ENCODE measurements around the gene PPARG. TPM values are rescaled to one million over a fixed set of nuclear protein-coding genes. Genes with fewer than 3 reads are reported as not detected.

PPARG gene
- polyA plus RNA-seq, 1 donor (not counting 4 experiments of a cell fraction or from before 2014, with no cell fraction given) = 3.1 TPM

DNA sequence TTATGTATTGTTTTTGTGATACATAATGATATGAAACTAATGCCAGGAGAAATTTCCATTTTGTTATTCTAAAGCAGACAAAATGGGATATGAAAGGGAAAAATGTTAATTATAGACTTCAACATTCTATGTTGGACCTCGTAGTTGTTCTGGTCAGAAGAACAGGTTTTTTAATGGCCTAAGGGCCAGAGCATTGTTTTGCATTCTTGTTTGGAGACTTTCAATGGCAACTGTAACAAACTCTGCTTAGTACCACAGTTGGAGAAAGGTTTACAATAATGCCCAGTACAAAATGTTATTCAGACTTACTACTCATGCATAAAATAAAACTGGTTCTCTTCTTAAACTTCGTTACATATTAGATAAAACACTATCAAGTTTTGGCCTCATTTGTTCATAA is 12.2 kb downstream of the PPARG start:
- no peaks in the 10 kb centered on the region for H3K79me2 ChIP-seq (ENCODE audit: control insufficient read depth, insufficient read depth, low read length)
- no peaks in the 10 kb centered on the region for H3K36me3 ChIP-seq (ENCODE audit: control insufficient read depth in 2 of 2, extremely low read depth in 1 of 2, insufficient read depth in 2 of 2, low read length in 2 of 2)
- H4K20me1 ChIP-seq (ENCODE audit: control insufficient read depth, extremely low read depth, insufficient read depth, low read length) = no peaks in the 10 kb centered on the region
- FAIRE-seq = no peak
- no peak for DNase-seq (ENCODE audit: low read depth, low spot score)
- no peaks in the 10 kb centered on the region for H3K9me3 ChIP-seq (ENCODE audit: control insufficient read depth, low read depth, low read length)
- dilution Hi-C loops (cut with MboI; ENCODE audit: extremely low pct_ligation_motif_present, low sequenced_read_pairs) = no loop called here
- H3K27ac ChIP-seq (ENCODE audit: control insufficient read depth, insufficient read depth, low read length) = no peak overlapping the region
- H3K4me2 ChIP-seq (ENCODE audit: control insufficient read depth, extremely low read depth, insufficient read depth, low read depth, low read length) = no peak overlapping the region
- no peak overlapping the region for H3K9ac ChIP-seq (ENCODE audit: control insufficient read depth, extremely low read depth, insufficient read depth, low read length)
- H2AFZ ChIP-seq (ENCODE audit: control insufficient read depth, low read length) = no peak overlapping the region
- H3K4me1 ChIP-seq (ENCODE audit: control insufficient read depth, extremely low read depth, insufficient read depth, low read length) = no peaks in the 10 kb centered on the region
- no peaks in the 10 kb centered on the region for H3K9me1 ChIP-seq (ENCODE audit: control insufficient read depth, extremely low read depth, insufficient read depth, low read length)
- H3K27me3 ChIP-seq (ENCODE audit: control insufficient read depth, extremely low read depth, insufficient read depth, low read length) = no peaks in the 10 kb centered on the region
- no peak for TF ChIP-seq EZH2 (IDR thresholded peaks at IDR 0.05; ENCODE audit: low read length)
- TF ChIP-seq CTCF (optimal IDR thresholded peaks at IDR 0.05 in 1 of 3, IDR thresholded peaks at IDR 0.05 in 1 of 3, conservative IDR thresholded peaks at IDR 0.05 in 1 of 3; ENCODE audit: extremely low read depth in 1 of 3, insufficient read depth in 2 of 3, low read length in 3 of 3) = no peak
- no peak overlapping the region for H3K4me3 ChIP-seq (ENCODE audit: control insufficient read depth in 2 of 3, extremely low read depth in 1 of 3, insufficient read depth in 2 of 3, low read depth in 1 of 3, low read length in 3 of 3)

DNA sequence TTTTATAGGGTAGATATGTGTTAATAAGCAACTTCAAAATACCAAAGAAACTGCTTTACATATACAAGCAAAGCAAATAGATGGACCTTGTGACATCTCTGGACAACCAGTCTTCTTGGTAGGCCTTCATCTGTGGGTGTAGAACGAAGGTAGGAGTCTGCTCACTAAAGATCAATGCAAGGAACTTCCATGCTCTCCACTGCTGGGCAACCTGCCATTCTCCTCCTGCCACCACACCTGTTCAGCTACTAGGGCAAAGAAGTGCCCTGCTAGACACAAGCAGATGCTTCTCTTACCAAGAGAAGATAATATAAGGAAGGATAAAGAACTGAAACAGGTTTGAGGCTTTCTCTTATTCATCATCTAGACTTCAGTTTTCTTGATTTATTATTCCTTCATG is 12.6 kb downstream of the PPARG start:
- no peaks in the 10 kb centered on the region for H3K36me3 ChIP-seq (ENCODE audit: control insufficient read depth in 2 of 2, extremely low read depth in 1 of 2, insufficient read depth in 2 of 2, low read length in 2 of 2)
- H3K9ac ChIP-seq (ENCODE audit: control insufficient read depth, extremely low read depth, insufficient read depth, low read length) = no peak overlapping the region
- H3K9me3 ChIP-seq (ENCODE audit: control insufficient read depth, low read depth, low read length) = no peaks in the 10 kb centered on the region
- H2AFZ ChIP-seq (ENCODE audit: control insufficient read depth, low read length) = no peak overlapping the region
- TF ChIP-seq CTCF (optimal IDR thresholded peaks at IDR 0.05 in 1 of 3, IDR thresholded peaks at IDR 0.05 in 1 of 3, conservative IDR thresholded peaks at IDR 0.05 in 1 of 3; ENCODE audit: extremely low read depth in 1 of 3, insufficient read depth in 2 of 3, low read length in 3 of 3) = no peak
- TF ChIP-seq EZH2 (IDR thresholded peaks at IDR 0.05; ENCODE audit: low read length) = no peak
- no peaks in the 10 kb centered on the region for H3K4me1 ChIP-seq (ENCODE audit: control insufficient read depth, extremely low read depth, insufficient read depth, low read length)
- no peaks in the 10 kb centered on the region for H3K79me2 ChIP-seq (ENCODE audit: control insufficient read depth, insufficient read depth, low read length)
- H3K4me3 ChIP-seq (ENCODE audit: control insufficient read depth in 2 of 3, extremely low read depth in 1 of 3, insufficient read depth in 2 of 3, low read depth in 1 of 3, low read length in 3 of 3) = no peak overlapping the region
- no peak for FAIRE-seq
- H4K20me1 ChIP-seq (ENCODE audit: control insufficient read depth, extremely low read depth, insufficient read depth, low read length) = no peaks in the 10 kb centered on the region
- no peaks in the 10 kb centered on the region for H3K9me1 ChIP-seq (ENCODE audit: control insufficient read depth, extremely low read depth, insufficient read depth, low read length)
- H3K27me3 ChIP-seq (ENCODE audit: control insufficient read depth, extremely low read depth, insufficient read depth, low read length) = no peaks in the 10 kb centered on the region
- H3K27ac ChIP-seq (ENCODE audit: control insufficient read depth, insufficient read depth, low read length) = no peak overlapping the region
- H3K4me2 ChIP-seq (ENCODE audit: control insufficient read depth, extremely low read depth, insufficient read depth, low read depth, low read length) = no peak overlapping the region
- dilution Hi-C loops (cut with MboI; ENCODE audit: extremely low pct_ligation_motif_present, low sequenced_read_pairs) = no loop called here
- no peak for DNase-seq (ENCODE audit: low read depth, low spot score)
